Parathyroid adenoma (tissue), 2 donors: Measurements from ENCODE around the gene CIPC.

Experiments
- H2AFZ ChIP-seq: fragments of 300-600 bp; sonication (generic); one replicate; pipeline ENCODE4 v1.7.0; 2017; ENCODE audit warnings: antibody characterized with exemption, mild to moderate bottlenecking
- H3K27ac ChIP-seq: fragments of 300-600 bp; sonication (generic); one replicate; pipeline ENCODE4 v1.7.0; 2017
- H3K27me3 ChIP-seq: fragments of 300-600 bp; sonication (generic); one replicate; pipeline ENCODE4 v1.7.0; 2017; ENCODE audit warnings: low read length; ENCODE audit not compliant: control insufficient read depth, insufficient read depth
- H3K36me3 ChIP-seq: fragments of 300-600 bp; sonication (generic); one replicate; pipeline ENCODE4 v1.7.0; 2017; ENCODE audit warnings: low read length; ENCODE audit not compliant: control insufficient read depth, insufficient read depth
- H3K4me1 ChIP-seq: fragments of 300-600 bp; sonication (generic); one replicate; pipeline ENCODE4 v1.7.0; 2017; ENCODE audit warnings: control low read depth
- H3K4me2 ChIP-seq: fragments of 300-600 bp; sonication (generic); one replicate; pipeline ENCODE4 v1.7.0; 2017; ENCODE audit warnings: low read length
- H3K4me3 ChIP-seq: fragments of 300-600 bp; sonication (generic); one replicate; pipeline ENCODE4 v1.7.0; 2017; ENCODE audit warnings: low read depth, low read length
- H3K79me2 ChIP-seq: fragments of 300-600 bp; sonication (generic); one replicate; pipeline ENCODE4 v1.7.0; 2017; ENCODE audit warnings: control low read depth
- H3K9ac ChIP-seq: fragments of 300-600 bp; sonication (generic); one replicate; pipeline ENCODE4 v1.7.0; 2017; ENCODE audit warnings: mild to moderate bottlenecking
- H3K9me3 ChIP-seq: fragments of 300-600 bp; sonication (generic); one replicate; pipeline ENCODE4 v1.7.0; 2017; ENCODE audit warnings: low read length; ENCODE audit not compliant: control insufficient read depth
- CTCF ChIP-seq: fragments of 300-600 bp; sonication (generic); IDR thresholded peaks from one replicate; pipeline ENCODE4 v1.7.0; 2017; ENCODE audit warnings: antibody characterized with exemption, mild to moderate bottlenecking
- donor health status: primary hyperparathyroidism.

Gene CIPC

GRCh38 chr14:77104393-77104792, 6.3 kb downstream of the CIPC start:
- H3K27ac ChIP-seq = peak overlapping the region; percentile 78
- H3K4me1 ChIP-seq = peaks cover 26% of the 10 kb centered on the region
- TF ChIP-seq CTCF = no peak

GRCh38 chr14:77105145-77105939, 7.3 kb downstream of the CIPC start:
- peaks cover 43% of the 10 kb centered on the region for H3K79me2 ChIP-seq
- H2AFZ ChIP-seq = no peak overlapping the region
- no peaks in the 10 kb centered on the region for H3K27me3 ChIP-seq
- no peaks in the 10 kb centered on the region for H3K9me3 ChIP-seq
- H3K4me1 ChIP-seq = peaks cover 28% of the 10 kb centered on the region
- peak overlapping the region; percentile 15 for H3K4me2 ChIP-seq
- peak overlapping the region; percentile 78 for H3K27ac ChIP-seq
- TF ChIP-seq CTCF = no peak
- no peak overlapping the region for H3K9ac ChIP-seq
- no peak overlapping the region for H3K4me3 ChIP-seq
- H3K36me3 ChIP-seq = no peaks in the 10 kb centered on the region

More at GRCh38 chr14:77104393-77104792, 6.3 kb downstream of the CIPC start:
- no peaks in the 10 kb centered on the region for H3K36me3 ChIP-seq
- no peak overlapping the region for H3K4me2 ChIP-seq
- H3K4me3 ChIP-seq = no peak overlapping the region
- peaks cover 45% of the 10 kb centered on the region for H3K79me2 ChIP-seq
- H2AFZ ChIP-seq = no peak overlapping the region
- H3K9ac ChIP-seq = no peak overlapping the region
- no peaks in the 10 kb centered on the region for H3K9me3 ChIP-seq
- no peaks in the 10 kb centered on the region for H3K27me3 ChIP-seq

- H3K9me3 ChIP-seq = no peaks in the 10 kb centered on the region
- H3K4me1 ChIP-seq = peaks cover 31% of the 10 kb centered on the region
- peak overlapping the region; percentile 78 for H3K27ac ChIP-seq
Observed at GRCh38 chr14:77106666-77107065, 8.6 kb downstream of the CIPC start.

GRCh38 chr14:77107228-77107627, 9.2 kb downstream of the CIPC start:
- no peak overlapping the region for H3K4me2 ChIP-seq
- peaks cover 25% of the 10 kb centered on the region for H3K79me2 ChIP-seq
- peaks cover 32% of the 10 kb centered on the region for H3K4me1 ChIP-seq
- H3K36me3 ChIP-seq = no peaks in the 10 kb centered on the region
- peak overlapping the region; percentile 78 for H3K27ac ChIP-seq
- no peak for TF ChIP-seq CTCF
- H3K9ac ChIP-seq = no peak overlapping the region
- no peak overlapping the region for H2AFZ ChIP-seq
- no peak overlapping the region for H3K4me3 ChIP-seq
- no peaks in the 10 kb centered on the region for H3K9me3 ChIP-seq
- no peaks in the 10 kb centered on the region for H3K27me3 ChIP-seq

More at GRCh38 chr14:77106666-77107065, 8.6 kb downstream of the CIPC start:
- Histone ChIP-seq H3K9ac (no peak overlapping the region), H3K79me2 (peaks cover 30% of the 10 kb centered on the region), H3K4me2 (no peak overlapping the region), H3K27me3 (no peaks in the 10 kb centered on the region), H3K4me3 (no peak overlapping the region), H2AFZ (no peak overlapping the region), H3K36me3 (no peaks in the 10 kb centered on the region)
- no peak for TF ChIP-seq CTCF

GRCh38 chr14:77108753-77109152, 10.7 kb downstream of the CIPC start:
- H3K4me2 ChIP-seq = no peak overlapping the region
- TF ChIP-seq CTCF = peak; percentile 25
- H3K4me1 ChIP-seq = peaks cover 32% of the 10 kb centered on the region
- H3K9ac ChIP-seq = no peak overlapping the region
- H2AFZ ChIP-seq = no peak overlapping the region
- H3K27ac ChIP-seq = no peak overlapping the region
- H3K9me3 ChIP-seq = no peaks in the 10 kb centered on the region
- no peak overlapping the region for H3K4me3 ChIP-seq
- H3K79me2 ChIP-seq = peaks cover 15% of the 10 kb centered on the region
- H3K36me3 ChIP-seq = no peaks in the 10 kb centered on the region
- H3K27me3 ChIP-seq = no peaks in the 10 kb centered on the region
